Skin of body (tissue), 2 donors: ENCODE results near the gene GALNT10. TPM values are rescaled to one million over a fixed set of nuclear protein-coding genes. Genes with fewer than 3 reads are reported as not detected.

ENCODE experiments used
- DNase-seq: peaks from one replicate; lab custom pipeline; 2025; lab: John Stamatoyannopoulos, UW
- total RNA-seq: library from RNA; depleted of rRNA; stranded (reverse); fragments of >200 nt; gene quantifications from one replicate; pipeline ENCODE4 v1.2.3, GENCODE V29; 2014

The GALNT10 gene
- total RNA-seq, 1 donor from 2014 or later = 6.9 TPM

DNA sequence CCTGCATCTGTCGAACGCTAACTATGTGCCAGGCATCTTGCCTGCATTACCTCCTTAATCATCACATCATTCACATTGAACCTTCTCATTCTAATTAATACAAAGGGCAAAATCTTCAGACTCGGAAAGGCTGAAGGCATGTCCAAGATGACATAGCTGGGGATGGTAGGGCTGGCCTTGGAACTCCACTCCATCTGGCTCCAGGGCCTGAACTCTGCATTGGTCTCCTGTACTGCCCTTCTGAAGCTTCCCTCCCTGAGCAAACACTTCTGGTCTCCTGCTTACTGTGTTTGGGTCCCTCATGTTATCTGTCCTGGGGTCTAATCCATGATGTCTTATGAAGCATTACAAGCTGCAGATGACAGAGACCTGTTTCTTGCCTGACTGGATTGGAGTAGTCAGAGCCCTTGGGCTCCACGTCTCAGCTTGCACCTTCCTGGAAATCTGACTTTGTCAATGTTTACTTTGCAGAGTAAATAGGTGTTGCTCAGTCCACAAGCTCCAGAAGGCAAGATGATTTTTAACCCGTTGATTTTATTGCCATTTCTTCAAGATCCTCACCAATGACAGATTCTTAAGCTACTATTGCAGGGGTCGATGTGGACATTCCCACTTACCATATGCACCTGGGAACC, 106.1 kb downstream of the GALNT10 start:
- DNase-seq = no peak

DNA sequence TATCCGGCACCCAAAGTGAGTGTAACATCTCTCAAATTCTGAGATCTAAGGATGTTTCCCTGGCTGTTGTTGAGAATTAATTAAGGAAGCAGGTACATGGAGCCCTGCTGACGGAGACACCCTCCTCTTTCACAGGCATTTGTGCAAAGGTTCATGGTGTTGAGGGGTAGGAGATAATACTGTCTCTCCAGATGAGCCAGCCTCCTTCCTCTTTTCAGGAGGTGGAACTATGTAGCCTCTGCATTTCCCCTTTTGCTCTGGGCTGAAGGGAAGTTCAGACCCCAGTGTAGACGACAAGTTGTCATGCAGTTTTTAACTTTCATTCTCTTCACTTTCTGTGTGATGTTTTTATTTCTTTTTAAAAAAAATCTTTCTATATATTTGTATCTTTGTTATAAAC, 107.5 kb downstream of the GALNT10 start:
- no peak for DNase-seq

DNA sequence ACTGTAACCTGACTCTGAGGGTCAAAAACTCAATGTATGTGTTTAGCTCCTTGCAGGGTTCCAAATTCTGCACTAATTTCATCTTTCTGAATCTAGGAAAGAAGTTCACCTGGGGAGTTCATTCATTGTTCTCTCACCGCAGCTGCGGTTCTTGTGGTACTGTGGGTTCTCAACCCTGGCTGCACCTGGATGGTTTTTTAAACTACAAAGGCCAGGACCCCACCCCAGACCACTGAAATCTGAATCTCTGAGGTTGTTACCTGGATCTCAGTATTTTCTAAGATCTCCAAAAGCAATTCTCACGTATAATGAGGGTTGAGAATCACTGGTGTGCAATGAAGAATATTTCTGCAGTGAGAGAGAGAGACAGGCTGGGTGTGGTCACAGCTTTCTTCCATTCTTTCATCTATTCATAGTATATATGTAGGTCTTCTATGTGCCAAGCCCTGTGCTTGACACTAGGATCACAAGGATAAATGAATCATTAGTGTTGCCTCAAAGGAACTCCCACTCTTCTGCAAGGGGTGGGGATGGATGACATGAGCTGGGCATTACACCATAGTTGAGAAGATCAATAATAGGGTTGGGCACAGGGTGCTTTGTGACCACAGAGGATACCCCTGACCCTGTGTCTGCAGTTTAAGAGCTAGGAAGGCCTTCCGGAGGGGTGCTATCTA, 109.8 kb downstream of the GALNT10 start:
- DNase-seq = no peak

DNA sequence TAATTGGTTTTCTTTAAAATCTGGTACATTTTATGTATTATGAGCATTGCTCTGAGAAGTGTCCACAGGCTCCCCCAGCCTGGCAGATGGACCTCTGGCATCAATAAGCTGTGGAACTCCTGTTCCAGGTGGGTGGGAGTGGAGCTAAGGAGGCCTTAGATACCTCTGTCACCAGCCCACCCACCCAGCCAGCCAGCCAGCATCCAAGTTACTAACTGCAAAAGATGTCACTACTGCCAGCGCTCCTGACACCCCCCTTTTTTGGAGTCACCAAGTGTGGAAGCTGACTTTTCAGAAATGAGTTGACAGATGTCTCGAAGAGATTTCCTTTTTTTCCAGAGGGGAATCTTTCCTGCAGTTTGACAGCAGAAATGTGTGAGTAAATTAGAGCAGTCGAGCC, 111.2 kb downstream of the GALNT10 start:
- DNase-seq = no peak

DNA sequence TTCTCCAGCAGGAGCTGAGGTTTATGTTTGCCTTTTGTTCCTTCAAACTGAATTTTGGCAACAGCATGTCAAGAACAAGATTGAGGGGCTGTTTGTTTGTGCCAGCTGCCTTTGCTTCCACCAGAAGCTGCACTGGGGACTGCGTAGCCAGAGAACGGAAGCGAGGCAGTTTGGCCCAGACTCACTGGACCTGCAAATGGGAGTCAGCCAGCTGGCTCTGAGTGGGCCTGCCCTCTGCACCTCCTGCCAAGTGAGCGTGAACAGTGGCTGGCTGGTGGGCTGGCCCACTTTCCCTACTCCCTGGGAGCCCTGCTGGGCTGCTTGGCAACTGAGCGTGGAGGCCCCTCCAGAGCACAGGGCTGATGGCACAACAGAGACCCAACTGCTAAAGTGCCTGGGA, 111.6 kb downstream of the GALNT10 start:
- no peak for DNase-seq

DNA sequence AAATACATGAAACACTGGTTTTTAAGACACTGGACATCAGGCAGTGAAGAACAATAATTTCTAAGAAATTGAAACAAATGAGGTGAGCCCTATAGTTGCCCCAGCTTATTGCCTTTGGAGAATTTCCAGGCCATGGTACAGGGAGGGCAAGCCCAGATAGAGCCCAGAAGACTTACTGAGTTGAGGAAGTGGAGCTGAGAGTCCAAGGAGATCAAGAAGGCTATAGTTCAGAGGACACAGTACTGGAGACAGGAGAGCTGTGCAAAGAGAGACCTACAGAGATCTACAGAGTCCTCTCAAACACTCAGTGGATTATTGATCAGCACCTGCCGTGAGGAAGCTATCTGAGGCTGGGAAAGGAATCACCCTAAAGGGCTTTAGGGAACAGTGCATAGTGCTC, 112.6 kb downstream of the GALNT10 start:
- no peak for DNase-seq

DNA sequence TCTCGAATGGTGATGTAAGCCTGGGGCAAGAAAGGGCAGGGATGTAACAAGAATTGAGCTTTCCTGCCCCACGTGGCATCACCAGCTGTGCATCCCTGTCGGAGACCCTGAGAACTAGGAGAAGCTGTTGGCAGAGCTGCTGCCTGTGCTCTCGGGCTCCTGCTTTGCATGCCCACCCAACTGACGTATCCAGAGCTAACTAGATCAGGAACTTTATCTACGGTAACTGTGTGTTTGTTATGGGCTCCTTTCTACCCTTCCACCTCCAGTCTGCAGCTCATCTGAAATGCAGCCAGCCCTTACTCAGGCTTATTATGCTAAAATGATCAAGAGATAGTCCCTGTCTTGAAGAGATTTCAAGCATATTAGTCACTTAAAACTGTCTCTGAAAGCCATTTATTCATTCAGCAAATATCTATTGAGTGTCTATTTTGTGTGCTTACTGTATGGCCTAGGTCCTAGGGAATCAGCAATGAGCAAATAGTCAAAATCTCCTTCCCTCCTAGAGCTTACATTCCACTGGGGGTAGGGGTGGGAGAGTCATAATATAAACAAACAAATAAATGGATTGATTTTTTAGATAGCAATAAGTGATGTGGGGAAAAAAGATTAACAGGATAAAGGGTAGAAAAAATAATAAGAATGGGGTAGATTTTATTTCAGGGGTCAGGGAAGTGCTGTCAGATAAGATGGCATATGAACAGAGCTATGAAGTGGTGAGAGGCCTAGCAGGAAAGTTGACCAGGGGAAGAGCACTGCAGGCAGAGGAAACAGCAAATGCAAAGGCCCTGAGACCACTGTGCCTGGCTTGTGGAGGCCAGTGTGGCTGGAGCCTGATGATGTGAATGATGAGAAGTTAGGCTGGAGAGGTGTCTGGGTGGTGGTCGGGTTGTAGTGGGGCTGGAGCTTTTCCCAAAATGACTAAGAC, 118.2 kb downstream of the GALNT10 start:
- no peak for DNase-seq

DNA sequence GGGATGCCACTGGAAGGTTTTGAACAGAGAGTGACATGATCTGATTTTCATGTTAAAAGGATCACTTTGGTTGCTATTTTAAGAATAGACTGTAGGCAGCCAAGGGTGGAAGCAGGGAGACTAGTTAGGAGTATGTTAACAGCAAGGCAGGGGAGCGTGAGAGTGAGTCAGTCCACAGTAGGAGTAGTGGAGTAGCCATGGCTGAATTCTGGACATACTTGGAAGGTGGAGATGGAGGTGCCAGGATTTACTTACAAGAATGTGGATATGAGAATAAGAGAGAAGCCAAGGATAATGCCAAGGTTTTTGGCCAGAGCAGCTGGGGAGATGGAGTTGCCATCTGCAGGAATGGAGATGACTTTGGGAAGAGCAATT, 118.8 kb downstream of the GALNT10 start:
- no peak for DNase-seq

DNA sequence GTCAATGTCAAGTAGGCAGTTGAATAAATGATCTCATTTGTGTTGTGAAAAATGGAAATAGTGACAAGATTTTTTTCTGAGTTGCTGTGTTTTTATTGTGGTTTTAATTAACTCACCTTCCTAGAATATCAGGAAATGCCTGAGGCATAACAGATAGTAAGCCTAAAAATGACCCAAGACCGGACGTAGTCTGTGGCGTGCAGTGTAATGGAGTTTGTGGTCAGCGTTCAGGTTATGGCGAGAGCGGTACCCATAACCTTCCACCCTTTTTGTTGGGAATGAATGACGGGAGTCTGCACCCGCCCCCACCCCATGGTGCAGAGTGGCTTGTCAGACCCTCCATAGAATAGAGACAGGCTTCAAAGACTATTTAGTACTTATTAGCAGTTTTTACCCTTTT, 119.3 kb downstream of the GALNT10 start:
- DNase-seq = no peak

DNA sequence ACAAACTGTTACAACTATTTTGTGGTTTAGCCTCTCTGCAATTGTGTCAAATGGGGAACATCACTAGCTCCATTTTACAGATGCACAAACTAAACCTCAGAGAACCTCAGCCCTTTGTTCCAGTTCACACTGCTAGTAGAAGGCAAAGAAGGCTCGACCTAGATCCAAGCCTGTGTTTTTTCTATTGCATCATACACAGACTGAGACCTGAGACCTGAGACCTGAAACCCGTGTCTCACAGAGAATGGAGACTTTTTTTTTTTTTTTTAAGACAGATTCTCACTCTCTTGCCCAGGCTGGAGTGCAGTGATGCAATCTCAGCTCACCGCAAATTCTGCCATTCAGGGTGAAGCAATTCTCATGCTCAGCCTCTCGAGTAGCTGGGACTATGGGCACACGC, 120.8 kb downstream of the GALNT10 start:
- DNase-seq = no peak

DNA sequence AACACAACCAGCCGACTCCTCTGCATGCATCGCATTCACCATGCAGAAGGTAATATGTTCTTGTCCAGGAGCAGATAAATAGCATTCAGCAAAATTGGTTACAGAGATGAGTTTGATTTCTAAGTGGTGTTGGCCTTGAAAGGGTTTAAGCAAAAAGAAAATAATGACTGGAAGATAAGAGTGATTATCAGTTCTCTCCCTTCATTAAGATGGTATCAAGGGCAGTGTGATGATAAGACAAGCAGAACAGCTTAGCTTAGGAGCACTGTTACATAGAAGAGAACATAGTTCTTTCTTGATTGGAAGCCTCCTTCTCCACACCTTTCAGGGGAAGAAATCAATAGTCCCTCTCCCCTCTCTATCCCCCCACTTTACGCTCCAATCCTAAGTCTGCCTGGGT, 121.5 kb downstream of the GALNT10 start:
- DNase-seq = no peak

DNA sequence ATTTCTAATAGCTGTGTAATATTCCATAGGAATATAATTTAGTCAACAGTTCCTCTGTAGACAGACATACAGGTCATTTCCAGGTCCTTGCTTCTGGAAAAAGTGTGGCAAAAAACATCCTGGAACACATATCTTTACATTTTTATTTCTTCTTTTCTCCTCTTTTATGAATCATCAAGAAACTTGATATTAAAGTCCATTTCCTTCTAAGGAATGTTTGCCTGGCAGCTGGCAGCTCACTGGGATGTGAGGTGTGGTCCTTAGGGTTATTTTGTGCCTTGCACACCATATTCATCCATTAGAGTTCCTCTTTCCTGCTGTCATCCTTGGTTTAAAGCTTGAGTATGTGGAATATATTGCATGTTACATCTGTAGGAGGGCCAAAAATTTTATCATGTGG, 122.0 kb downstream of the GALNT10 start:
- DNase-seq = no peak

DNA sequence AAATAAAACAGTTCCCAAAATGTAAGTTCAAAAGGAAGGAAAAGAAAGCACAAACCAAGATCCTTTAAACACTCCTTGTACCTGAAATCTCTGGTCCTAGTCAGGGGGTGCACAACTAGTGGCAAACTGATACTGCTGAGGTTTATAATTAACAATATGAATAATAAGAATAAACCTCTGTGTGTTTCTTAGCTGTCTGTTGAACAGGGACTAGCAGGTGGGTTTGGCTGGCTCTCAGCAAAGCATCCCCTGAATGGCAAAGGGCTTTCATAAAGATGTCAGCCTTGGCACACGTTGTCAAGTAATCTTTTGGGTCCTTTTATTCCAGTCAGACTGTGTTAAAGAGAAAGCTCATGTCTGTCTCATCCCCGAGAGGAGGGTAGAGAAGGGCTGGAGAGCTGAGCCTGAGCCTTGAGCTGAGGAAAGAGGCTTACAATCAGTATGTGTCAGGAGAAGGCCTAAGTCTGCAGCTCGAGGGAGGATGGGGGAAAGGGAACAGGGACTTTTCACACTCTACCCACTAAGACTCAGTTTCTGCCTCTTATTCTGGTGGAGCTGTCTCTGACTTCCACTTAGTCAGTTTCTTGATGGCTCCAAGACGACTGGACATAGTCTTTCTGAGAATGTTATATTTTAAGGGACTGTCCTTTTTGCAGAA, 123.0 kb downstream of the GALNT10 start:
- no peak for DNase-seq

DNA sequence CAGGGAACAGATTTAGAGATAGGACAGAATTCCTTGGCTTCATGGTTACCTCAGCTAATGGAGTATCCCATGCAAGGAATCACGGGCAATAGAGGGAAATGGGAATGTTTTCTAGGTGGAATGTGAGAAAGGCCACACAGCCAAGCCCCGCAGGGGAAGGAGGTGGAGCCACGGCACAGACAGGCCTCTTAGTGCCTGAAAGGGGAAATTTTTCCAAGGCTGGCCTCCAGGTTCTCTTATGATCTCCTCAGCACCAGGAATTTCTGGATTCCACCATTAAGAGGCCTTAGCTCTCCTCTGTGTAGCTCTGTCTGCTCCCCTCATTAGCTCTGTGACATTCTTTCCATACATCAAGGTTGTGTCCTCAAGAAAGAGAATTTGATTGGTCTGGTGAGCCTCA, 124.7 kb downstream of the GALNT10 start:
- DNase-seq = no peak

DNA sequence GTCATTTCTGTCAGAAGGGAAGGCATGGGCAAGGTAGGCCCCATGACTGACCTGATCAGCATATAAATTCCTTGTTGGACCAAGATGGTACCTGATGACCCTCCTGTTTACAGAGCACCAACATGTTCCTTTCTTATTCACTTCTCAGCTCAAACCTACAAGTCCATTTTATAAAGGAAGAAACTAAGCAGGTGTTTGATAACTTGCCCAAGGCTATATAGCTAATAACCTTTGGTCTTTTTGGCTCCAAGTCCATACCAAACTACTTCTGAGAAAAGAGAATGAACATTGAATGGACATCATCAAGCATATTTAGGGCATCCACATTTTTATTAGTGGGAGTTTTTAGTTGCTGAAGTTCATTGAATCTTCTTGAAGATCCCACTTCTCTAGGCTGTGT, 125.2 kb downstream of the GALNT10 start:
- no peak for DNase-seq

DNA sequence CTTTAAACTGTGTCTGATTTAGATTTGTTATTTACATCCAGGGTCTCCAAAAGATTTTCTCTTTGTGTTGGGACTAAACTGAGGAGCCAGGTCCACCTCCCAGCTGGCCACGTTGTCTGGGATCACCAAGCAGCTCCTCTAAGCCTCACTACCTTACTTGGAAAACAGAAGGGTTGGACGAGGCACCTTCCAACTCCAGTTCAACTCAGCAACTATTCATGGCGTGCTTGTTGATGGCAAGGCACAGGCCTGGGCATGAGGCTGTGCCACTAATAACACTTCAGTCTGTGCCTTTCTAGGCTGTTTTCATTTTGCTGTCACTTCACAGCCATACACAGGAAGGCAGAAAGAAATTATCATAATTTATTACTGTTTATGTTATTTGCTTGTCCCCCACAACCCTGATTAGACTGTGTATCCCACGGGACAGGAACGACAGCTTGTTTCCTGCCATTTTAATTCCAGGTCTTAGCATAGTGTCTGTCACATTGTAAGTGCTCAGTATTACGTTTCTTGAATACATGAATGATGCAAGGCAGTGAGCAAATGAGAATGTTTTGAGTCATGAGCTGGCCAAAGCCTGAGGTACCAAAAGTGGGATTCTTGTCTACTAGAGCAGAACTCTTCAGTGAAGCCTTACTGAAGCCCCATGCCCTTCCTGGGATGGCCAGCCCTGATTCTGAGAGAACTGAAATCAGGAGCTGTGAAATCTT, 125.8 kb downstream of the GALNT10 start:
- DNase-seq = no peak

DNA sequence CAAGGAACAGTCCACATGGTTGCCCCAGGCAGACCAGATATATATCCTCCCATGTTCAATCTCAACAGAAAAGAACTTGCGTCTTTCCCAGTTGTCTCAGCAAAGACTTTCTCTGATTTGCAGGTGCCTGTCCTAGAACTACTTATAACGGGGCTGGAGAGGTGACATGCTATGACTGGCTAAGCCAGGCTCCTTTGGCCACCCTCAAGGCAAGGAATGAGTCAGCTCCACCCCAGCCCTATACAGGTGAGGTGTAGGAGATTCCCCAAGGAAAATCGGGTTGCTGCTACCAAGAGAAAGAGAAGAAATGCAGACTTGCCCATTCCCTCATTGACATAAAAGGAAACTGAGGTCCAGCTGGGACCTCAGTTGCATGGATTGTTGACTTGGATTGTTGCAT, 127.4 kb downstream of the GALNT10 start:
- DNase-seq = no peak

DNA sequence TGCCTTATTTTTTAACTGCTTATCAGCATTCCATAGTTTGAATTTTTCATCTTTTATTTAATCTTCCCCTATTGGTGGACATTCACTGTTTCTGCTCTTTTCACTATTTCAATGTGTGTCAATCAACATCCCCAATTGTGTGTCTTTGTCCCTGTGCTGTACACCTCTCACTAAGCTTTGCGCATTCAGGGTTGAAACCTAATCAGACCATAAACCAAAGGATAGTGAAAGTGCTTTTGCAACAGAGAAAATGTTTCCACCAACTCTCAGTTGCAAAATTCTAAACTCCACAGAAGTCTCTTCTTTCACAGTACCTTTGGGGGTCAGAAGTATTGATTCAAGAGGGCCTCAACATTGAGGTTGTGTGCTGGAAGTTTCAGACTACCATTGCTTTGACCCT, 128.2 kb downstream of the GALNT10 start:
- DNase-seq = no peak

DNA sequence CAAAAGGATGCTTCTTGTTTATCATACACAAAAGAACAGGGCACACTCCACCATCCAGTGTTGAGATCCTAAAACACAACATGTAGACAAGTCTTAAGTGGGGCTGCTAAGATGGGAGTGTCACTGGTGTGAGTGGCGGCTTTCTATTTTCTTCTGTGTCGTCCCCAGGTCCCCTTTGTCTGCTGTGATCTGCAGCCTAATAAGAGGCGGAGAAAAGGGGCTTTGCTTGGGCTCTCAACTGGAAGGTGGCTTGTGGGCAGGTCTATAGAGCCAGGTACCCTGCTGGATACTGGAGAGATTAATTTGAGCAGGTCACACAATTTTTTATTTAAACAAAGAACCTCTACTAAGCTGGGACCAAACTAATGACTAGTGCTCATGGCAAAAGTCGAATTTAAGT, 129.2 kb downstream of the GALNT10 start:
- no peak for DNase-seq

DNA sequence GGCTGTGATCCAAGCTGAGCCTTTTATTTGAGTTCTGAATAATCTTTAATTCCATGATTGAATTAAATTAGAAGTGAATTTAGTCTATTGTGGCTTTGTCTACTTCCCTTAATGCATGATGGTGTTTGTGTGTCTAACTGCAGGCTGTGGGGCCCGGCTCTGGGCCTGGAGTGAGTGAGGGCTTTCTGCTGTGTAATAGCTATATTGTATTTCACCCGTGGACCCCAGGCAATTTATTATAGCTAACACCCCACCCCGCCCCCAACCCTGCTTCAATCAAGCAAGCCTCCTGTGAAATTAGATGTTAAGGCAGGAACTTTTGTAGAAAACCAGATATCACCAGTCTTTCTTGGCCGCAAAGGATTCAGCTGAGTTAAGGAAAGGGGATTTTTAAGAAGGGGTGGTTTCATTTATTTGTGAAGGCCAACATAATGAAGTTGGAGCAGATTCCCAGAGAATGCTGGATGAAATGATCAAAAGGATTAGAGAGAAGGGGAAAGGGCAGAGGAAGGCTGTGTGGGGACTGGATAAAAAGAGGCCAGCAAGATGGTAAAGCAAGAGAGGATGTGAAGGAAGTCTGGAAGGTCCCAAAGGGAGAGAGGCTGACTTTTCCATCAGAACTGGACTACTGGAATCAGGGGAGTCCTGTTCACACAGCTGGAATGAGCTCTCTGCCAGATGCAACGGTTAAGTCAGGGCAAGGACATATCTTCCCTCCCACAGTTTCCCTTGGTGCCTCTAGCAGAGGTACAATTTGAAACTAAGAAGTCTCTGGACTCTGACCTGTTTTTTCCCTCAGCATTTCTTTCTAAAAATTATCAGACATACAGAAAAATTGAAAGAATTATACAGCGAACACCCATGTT, 129.9 kb downstream of the GALNT10 start:
- DNase-seq = peak; percentile 24
